ENCODE data around the gene GRK3. TPM values are rescaled to one million over a fixed set of nuclear protein-coding genes. Genes with fewer than 3 reads are reported as not detected.

GRK3 gene
- total RNA-seq, 4 donors from 2014 or later, result 3.6 to 10.9 (median 7.1) TPM

- WGBS, result 83% methylated on average over 6 of the region's 6 CpGs
- DNase-seq (ENCODE audit: low spot score in 2 of 2), result no peak
- H3K9me3 ChIP-seq, result no peaks in the 10 kb centered on the region
Observed at GRCh38 chr22:25709758-25710157, 145.3 kb downstream of the GRK3 start.

GRCh38 chr22:25710501-25710900 is 146.0 kb downstream of the GRK3 start:
- Histone ChIP-seq H3K27ac (no peak overlapping the region), H3K9me3 (no peaks in the 10 kb centered on the region), H3K36me3 (peaks cover 18% of the 10 kb centered on the region), H3K27me3 (no peaks in the 10 kb centered on the region), H3K4me1 (no peaks in the 10 kb centered on the region), H3K4me3 (no peak overlapping the region)
- WGBS, result 94% methylated on average over 7 of the region's 7 CpGs
- TF ChIP-seq CTCF (IDR thresholded peaks at IDR 0.05) (no peak), EP300 (IDR thresholded peaks at IDR 0.05) (no peak), POLR2AphosphoS5 (IDR thresholded peaks at IDR 0.05) (no peak), POLR2A (IDR thresholded peaks at IDR 0.05) (no peak)
- no peak for DNase-seq (ENCODE audit: low spot score in 2 of 2)

More at GRCh38 chr22:25709758-25710157, 145.3 kb downstream of the GRK3 start:
- Histone ChIP-seq H3K4me3 (no peak overlapping the region), H3K27me3 (no peaks in the 10 kb centered on the region), H3K27ac (no peak overlapping the region), H3K36me3 (peaks cover 18% of the 10 kb centered on the region), H3K4me1 (no peaks in the 10 kb centered on the region)
- TF ChIP-seq CTCF (IDR thresholded peaks at IDR 0.05), result no peak
- no peak for TF ChIP-seq POLR2A (IDR thresholded peaks at IDR 0.05)

GRCh38 chr22:25711491-25711890 is 147.0 kb downstream of the GRK3 start:
- no peaks in the 10 kb centered on the region for H3K4me1 ChIP-seq
- H3K27ac ChIP-seq, result no peak overlapping the region
- no peak overlapping the region for H3K4me3 ChIP-seq
- no peaks in the 10 kb centered on the region for H3K9me3 ChIP-seq
- WGBS, result 80% methylated on average over 6 of the region's 6 CpGs
- peaks cover 22% of the 10 kb centered on the region for H3K36me3 ChIP-seq
- no peak for DNase-seq (ENCODE audit: low spot score in 2 of 2)
- no peaks in the 10 kb centered on the region for H3K27me3 ChIP-seq
- no peak for TF ChIP-seq POLR2A (IDR thresholded peaks at IDR 0.05)
- TF ChIP-seq POLR2AphosphoS5 (IDR thresholded peaks at IDR 0.05), result no peak

- TF ChIP-seq CTCF (IDR thresholded peaks at IDR 0.05), result no peak
- no peak for TF ChIP-seq POLR2A (IDR thresholded peaks at IDR 0.05)
- no peak for TF ChIP-seq EP300 (IDR thresholded peaks at IDR 0.05)
- TF ChIP-seq POLR2AphosphoS5 (IDR thresholded peaks at IDR 0.05), result no peak
- 89% methylated on average over 7 of the region's 7 CpGs for WGBS
- Histone ChIP-seq H3K27ac (no peak overlapping the region), H3K36me3 (peaks cover 15% of the 10 kb centered on the region), H3K27me3 (no peaks in the 10 kb centered on the region), H3K4me1 (no peaks in the 10 kb centered on the region), H3K4me3 (no peak overlapping the region), H3K9me3 (no peaks in the 10 kb centered on the region)
- DNase-seq (ENCODE audit: low spot score in 2 of 2), result no peak
Observed at GRCh38 chr22:25712661-25713400, 148.4 kb downstream of the GRK3 start.

GRCh38 chr22:25714070-25714469 is 149.6 kb downstream of the GRK3 start:
- Histone ChIP-seq H3K9me3 (no peaks in the 10 kb centered on the region), H3K4me3 (no peak overlapping the region), H3K27ac (no peak overlapping the region), H3K4me1 (no peaks in the 10 kb centered on the region), H3K36me3 (peaks cover 19% of the 10 kb centered on the region), H3K27me3 (no peaks in the 10 kb centered on the region)
- DNase-seq (ENCODE audit: low spot score in 2 of 2), result no peak
- WGBS, result 88% methylated on average over 7 of the region's 7 CpGs
- TF ChIP-seq EP300 (IDR thresholded peaks at IDR 0.05) (no peak), CTCF (IDR thresholded peaks at IDR 0.05) (no peak), POLR2A (IDR thresholded peaks at IDR 0.05) (no peak), POLR2AphosphoS5 (IDR thresholded peaks at IDR 0.05) (no peak)

Measured in suprapubic skin (tissue), 4 donors.